GM18867 (cell line): ENCODE measurements around the gene RSPH3.

Experiments used
- ATAC-seq: cut with Tn5 transposase; IDR thresholded peaks from one replicate; pipeline ENCODE4 v1.9.1; 2021; ENCODE audit warnings: mild to moderate bottlenecking, moderate library complexity; ENCODE audit not compliant: unreplicated experiment

RSPH3 gene

DNA sequence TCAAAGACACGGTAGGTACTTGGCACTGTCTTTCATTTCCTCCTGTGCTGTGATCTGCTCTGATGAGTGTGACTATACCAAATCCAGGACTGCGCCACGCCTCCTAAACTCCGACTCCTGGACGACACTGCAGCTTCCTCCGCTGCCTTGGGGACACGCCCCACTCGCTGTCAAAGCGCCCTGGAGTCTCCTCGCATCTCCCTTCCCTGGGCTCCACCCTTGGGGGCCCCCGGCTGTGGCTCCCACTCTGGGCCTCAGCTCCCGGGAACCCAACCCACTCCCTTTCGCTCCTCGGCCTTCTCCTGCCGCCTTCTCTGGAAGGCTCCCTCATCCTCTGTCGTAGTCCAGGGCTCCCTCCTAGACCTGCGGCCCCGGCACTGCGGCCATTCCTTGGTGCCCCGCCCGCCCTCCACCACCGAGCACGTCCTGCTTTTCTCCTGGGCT, 61.2 kb downstream of the RSPH3 start:
- no peak for ATAC-seq

DNA sequence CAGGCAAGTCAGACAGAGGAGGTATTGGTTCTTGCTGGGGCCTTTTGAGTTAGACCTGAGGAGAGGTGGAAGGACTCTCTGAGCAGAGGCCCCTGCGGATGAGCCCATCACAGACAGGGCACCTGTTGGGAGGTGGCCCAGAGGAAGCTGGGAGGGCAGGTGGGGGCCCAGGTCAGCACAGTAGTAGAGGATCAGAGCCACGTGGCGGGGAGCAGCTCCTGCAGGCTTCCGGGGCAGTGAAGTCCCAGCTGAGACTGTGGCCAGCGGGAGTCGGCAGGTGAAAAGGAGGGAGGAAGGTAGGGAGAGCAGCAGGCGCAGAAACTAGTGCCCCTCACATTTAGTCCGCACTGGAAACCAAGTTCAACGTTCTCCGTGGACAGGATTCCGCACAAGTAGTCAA, 61.8 kb downstream of the RSPH3 start:
- no peak for ATAC-seq

DNA sequence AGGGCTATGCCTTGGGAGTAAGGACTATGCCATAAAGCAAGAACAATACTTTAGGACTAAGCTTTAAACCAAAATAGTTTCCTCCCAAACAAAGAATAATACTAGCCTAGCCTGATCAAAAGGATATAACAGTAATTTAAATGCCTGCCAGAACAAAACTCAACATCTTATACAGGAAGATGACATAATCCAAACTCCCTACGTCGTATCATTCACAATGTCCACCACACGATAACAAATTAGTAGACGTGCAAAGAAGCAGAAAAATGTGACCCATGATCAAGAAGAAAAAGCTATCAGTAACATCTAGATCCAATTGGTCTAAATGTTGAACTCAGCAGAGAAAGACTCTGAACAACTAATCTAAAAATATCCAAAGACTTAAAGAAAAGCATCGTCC, 65.8 kb downstream of the RSPH3 start:
- ATAC-seq, result no peak

DNA sequence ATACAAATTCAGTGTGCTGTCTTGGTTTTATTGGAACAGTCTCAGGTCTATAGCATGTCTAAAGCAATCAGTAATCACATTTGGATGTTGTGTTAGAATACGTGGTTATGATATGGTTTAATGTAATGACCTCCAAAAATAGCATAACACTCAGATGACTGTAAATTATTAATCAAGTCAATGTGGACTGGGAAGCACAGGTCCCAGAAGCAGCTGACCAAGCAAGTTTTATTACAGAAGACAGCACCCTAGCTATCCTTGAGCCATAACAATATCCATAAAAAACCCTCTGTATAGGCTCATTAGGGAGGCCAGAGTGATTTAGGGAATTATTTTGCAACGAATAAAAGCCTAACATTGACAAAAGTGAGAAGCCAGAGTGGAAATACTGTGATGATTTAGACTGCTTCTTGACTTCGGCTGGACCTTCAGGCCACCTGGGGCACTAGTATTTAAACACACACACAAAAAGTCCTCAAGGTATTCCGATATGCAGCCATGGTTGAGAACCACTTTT, 66.9 kb downstream of the RSPH3 start:
- ATAC-seq, result no peak

DNA sequence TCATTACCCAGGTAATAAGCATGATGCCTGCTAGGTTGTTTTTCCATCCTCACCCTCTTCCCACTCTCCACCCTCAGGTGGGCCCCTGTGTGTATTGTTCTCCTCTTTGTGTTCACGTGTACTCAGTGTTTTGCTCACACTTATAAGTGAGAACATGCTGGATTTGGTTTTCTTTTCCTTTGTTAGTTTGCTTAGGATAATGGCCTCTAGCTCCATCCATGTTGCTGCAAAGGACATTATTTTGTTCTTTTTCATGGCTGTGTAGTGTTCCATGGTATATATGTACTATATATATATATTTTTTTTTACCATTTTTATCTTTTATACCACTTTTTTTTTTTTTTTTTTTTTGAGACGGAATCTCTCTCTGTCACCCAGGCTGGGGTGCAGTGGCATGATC, 71.9 kb downstream of the RSPH3 start:
- no peak for ATAC-seq

DNA sequence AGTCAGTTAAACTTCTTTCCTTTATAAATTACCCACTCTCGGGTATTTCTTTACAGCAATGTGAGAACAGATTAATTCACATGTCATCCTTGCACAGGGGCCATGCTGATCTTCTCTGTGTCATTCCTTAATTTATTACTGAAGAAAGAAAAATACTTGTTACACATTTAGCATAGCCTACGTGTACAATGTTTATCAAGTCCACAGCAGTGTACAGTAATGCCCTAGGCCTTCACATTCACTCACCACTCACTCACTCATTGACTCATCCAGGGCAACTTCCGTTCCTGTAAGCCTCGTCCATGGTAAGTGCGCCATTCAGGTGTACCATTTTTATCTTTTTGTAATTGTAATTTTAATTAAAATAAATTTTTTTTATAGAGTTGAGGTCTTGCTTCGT, 73.6 kb downstream of the RSPH3 start:
- ATAC-seq, result no peak

- no peak for ATAC-seq
Measured at GRCh38 chr6:158924499-158925455, 75.2 kb downstream of the RSPH3 start.

DNA sequence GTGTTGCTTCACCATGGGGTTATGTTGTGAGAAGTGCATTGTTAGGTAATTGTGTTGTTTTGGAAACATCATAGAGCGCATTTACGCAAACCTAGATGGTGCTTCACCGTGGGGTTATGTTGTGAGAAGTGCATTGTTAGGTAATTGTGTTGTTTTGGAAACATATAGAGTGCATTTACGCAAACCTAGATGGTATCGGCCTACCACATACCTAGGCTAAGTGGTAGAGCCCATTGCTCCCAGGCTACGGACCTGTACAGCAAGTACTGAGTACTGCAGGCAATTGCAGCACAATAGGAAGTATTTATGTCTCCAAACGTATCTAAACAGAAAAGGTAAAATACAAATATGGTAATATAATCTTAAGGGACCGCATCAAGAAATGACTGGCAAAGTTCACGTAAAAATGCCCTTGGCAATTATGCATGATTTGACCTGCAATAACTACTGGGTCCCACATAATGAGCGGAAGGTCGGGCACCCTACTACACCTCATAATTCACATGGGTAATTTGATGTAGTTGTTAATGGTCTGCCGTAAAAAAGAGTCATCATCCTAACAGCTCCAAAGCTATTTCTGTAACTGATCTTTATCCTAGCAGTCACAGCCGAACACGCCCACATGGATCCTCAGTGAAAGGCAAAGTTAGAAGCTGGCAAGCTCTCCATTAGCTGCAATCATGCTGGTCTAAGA, 76.0 kb downstream of the RSPH3 start:
- ATAC-seq, result no peak
